Measurements from ENCODE around the gene FOXO3B.
"Not testable (repeated sequence)": the region's sequence is repeated elsewhere in the genome, so short reads cannot be mapped to it uniquely, and the experiment has no call there.

The FOXO3B gene

DNA sequence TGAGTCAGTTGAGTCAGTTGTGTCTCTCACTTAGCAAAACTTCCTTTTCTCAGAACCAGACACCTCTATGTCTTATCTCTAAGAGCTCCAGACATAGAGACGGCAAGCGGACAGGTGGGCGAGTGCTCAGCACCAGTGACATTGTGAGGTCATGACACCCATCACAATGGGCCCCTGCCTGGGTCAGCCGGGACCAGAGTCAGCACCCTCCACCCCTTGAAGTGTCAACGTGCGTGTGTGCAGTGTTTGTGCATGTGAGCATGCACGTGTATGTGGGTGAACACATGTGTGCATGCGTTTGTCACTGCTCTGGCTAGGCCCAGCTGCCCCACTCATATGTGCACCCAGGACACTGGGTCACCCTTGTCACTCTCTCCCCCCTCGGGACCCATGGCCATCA, 37.8 kb downstream of the FOXO3B start, which contains the start of gene TBC1D28:
Gene TBC1D28, minus strand, starts transcription at position 101 of the 400 bp plus-strand sequence. CDS start 3,039 bp downstream, outside the sequence.
- DNase-seq = not testable (repeated sequence)

DNA sequence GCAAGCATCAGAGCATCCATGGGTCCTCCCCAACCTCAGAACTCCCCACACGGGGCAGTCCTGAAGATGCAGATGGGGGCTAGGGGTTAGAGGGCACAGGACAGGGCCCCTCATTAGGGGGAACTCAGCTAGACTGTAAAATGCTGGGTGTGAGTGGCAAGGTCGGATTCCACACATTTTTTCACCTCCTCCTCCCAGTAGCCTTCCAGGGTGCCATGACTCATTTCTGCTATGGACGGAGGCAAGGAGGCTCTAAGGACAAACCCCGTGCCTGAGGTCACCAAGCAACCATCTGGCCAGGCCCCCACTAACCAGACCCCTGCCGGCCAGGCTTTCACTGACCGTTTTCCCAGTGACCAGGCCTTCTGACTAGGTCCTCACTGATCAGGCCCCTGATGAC, 39.0 kb downstream of the FOXO3B start:
- not testable (repeated sequence) for DNase-seq

DNA sequence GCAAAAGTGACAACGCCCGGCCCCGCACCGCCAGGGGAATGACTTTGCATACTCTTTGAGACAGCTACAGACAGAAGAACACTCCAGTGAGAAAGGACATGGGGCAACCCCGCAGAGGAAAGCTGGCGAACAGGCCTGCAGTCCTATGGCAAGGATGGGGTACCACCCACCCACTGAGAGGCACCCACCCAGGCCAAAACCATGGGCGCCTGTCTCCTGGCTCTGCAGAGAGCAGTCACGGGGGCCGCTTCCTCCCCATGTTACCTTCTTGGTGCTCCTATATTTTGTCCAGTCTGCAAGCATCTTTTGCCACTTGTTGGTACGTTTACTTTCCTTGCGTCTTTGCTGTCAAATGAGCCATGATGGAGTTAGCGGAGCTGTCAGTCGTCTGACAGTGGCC, 43.8 kb downstream of the FOXO3B start:
- DNase-seq = not testable (repeated sequence)

DNA sequence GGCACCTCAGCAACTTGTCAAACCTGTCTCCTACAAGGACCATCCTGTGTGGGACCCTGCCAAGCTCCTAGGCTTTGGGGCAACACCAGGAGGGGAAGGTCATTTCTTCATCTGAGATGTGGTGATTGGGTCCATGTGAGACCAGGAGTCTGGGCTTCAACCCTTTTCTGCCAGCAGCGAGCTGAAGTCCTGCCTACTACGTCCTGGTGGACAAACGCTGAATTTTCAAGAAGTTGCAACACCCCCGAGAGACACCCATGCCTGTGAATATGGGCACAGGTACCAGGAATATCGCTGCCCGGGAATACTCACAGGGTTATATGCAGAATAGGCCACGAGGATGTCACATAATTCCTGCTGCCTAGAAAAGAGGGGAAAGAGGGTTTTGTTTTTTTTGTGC, 45.9 kb downstream of the FOXO3B start:
- not testable (repeated sequence) for DNase-seq

DNA sequence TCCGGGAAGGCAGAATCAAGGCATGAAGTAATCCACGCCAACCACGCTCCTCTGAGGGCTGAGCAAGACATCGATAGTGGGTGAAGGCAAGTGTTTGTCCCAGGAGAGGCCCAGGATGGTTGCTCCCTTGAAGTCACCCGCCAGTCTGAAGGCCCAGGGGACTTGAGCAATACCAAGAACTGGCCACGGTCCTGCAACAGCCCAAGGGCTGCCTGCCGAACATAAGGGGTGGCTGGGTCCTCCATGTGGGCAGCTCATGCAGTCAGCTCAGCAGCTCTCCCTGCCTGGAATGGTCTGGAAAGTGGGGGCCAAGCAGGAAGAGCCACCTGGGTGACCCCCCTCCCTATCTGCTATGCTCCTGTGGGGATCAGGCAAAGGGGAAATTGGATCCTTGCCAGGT, 46.3 kb downstream of the FOXO3B start:
- DNase-seq = not testable (repeated sequence)

DNA sequence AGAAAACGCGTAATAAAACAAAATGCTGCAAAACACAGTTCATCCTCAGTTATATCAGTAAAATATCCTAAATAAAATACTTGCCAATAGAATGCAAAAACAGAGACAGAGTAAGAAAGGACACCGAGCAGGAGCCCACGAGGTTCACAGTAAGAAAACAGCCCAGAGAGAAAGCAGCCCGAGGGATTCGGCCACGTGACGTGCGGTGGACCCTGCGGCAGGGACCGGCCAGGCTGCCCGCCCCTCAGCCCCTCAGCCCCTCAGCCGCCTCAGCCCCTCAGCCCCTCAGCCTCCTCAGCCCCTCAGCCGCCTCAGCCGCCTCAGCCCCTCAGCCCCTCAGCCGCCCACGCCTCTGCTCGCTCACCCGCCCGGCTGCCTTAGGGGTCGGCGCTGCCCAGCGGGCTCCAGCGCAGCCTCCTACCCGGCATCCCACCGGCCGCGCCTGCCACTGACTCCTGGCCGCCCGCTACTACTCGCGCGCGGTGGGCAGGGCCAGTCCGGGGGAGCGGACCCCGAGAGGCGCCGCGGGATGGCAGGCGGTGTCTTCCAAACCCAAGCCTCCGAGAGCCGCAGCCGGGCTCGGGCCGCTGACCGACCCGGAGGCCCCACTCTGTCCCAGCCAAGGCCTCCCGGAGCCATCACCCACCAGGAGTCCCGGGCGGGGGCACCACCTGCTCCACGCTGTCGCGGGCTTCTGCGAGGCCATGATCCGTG, 47.4 kb downstream of the FOXO3B start:
- not testable (repeated sequence) for DNase-seq
